Caco-2 (cell line): ENCODE results near the gene H1-8. TPM values are rescaled to one million over a fixed set of nuclear protein-coding genes. Genes with fewer than 3 reads are reported as not detected.

Source experiments
- BruUV-seq: library from RNA; stranded (reverse); fragments of 400-500 nt; replicated peaks from 2 replicates; lab custom pipeline; 2021; lab: Mats Ljungman, UMichigan
- CTCF ChIA-PET: fragments of 300-600 bp; sonication (Branson Sonifier 250); formaldehyde crosslinking; loops from one replicate; lab custom pipeline; 2022; ENCODE audit warnings: antibody characterized with exemption; lab: Charles Lee
- POLR2A ChIA-PET: fragments of 300-600 bp; sonication (Branson Sonifier 250); formaldehyde crosslinking; loops from one replicate; lab custom pipeline; 2022; ENCODE audit warnings: antibody characterized with exemption; lab: Charles Lee
- DNase-seq, 2 experiments: peaks; one replicate each; pipeline versions ENCODE4 v3.0.0 to v3.0.0-alpha.2; 2020 to 2022
- H3K27me3 ChIP-seq: replicated peaks from 2 replicates; pipeline ENCODE4 v1.6.0; 2011; ENCODE audit warnings: low read length; ENCODE audit not compliant: control insufficient read depth, insufficient read depth
- H3K36me3 ChIP-seq: 2 replicates; pipeline ENCODE4 v1.5.1; 2011; ENCODE audit warnings: low read length; ENCODE audit not compliant: control insufficient read depth, insufficient read depth
- H3K4me1 ChIP-seq: fragments of 250-450 bp; sonication (Bioruptor Pico); 2 replicates; pipeline ENCODE4 v1.5.1; 2020; ENCODE audit warnings: mild to moderate bottlenecking
- H3K4me3 ChIP-seq: 2 replicates; pipeline ENCODE4 v1.5.1; 2011; ENCODE audit warnings: low read depth, mild to moderate bottlenecking, control low read depth, low read length
- H3K9me3 ChIP-seq: fragments of 250-450 bp; sonication (Bioruptor Pico); 2 replicates; pipeline ENCODE4 v1.5.1; 2020; ENCODE audit warnings: mild to moderate bottlenecking, moderate library complexity
- H3K27ac Mint-ChIP-seq: one replicate; pipeline ENCODE4 v1.8.0; 2022; ENCODE audit warnings: mixed read lengths; ENCODE audit not compliant: unreplicated experiment
- H3K27me3 Mint-ChIP-seq: one replicate; pipeline ENCODE4 v1.8.0; 2022; ENCODE audit warnings: mixed read lengths; ENCODE audit not compliant: insufficient read depth, unreplicated experiment
- H3K36me3 Mint-ChIP-seq: one replicate; pipeline ENCODE4 v1.8.0; 2022; ENCODE audit warnings: mild to moderate bottlenecking, mixed read lengths; ENCODE audit not compliant: insufficient read depth, unreplicated experiment
- H3K4me1 Mint-ChIP-seq: one replicate; pipeline ENCODE4 v1.8.0; 2022; ENCODE audit warnings: low read depth, mixed read lengths; ENCODE audit not compliant: unreplicated experiment
- H3K4me3 Mint-ChIP-seq: one replicate; pipeline ENCODE4 v1.8.0; 2022; ENCODE audit warnings: mild to moderate bottlenecking, moderate library complexity, mixed read lengths; ENCODE audit not compliant: unreplicated experiment
- H3K9me3 Mint-ChIP-seq: one replicate; pipeline ENCODE4 v1.8.0; 2022; ENCODE audit warnings: mixed read lengths; ENCODE audit not compliant: unreplicated experiment
- CTCF ChIP-seq, 2 experiments: fragments of 200-600 bp in 1 of 2; IDR thresholded peaks; 1 replicate in 1 of 2; 2 replicates in 1 of 2; pipeline versions ENCODE4 v1.5.1 to v1.8.0; 2011 to 2022; ENCODE audit warnings: antibody characterized with exemption in 1 of 2, control low read depth in 1 of 2, inconsistent platforms in 1 of 2, low read depth in 1 of 2, low read length in 1 of 2, mild to moderate bottlenecking in 1 of 2, moderate library complexity in 1 of 2; ENCODE audit not compliant: insufficient read depth in 1 of 2, severe bottlenecking in 1 of 2, unreplicated experiment in 1 of 2
- intact Hi-C: fragments of 100-400 bp; cut with micrococcal nuclease; formaldehyde crosslinking; loops from one replicate; pipeline ENCODE4 v1.10.0; 2022; ENCODE audit not compliant: unreplicated experiment
- total RNA-seq: library from RNA; stranded (reverse); gene quantifications from 2 replicates; pipeline ENCODE4 v1.2.3, GENCODE V29; 2022

H1-8 gene
- total RNA-seq, 1 experiment from 2014 or later: not detected

DNA sequence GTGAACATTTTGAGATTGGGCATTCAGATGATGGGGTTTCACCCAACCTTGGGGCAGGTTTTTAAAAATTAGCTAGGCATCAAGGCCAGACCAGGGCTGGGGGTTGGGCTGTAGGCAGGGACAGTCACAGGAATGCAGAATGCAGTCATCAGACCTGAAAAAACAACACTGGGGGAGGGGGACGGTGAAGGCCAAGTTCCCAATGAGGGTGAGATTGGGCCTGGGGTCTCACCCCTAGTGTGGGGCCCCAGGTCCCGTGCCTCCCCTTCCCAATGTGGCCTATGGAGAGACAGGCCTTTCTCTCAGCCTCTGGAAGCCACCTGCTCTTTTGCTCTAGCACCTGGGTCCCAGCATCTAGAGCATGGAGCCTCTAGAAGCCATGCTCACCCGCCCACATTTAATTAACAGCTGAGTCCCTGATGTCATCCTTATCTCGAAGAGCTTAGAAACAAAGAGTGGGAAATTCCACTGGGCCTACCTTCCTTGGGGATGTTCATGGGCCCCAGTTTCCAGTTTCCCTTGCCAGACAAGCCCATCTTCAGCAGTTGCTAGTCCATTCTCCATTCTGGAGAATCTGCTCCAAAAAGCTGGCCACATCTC lies 8.4 kb upstream of the H1-8 start:
- POLR2A ChIA-PET: no interaction called here
- no peaks in the 10 kb centered on the region for H3K9me3 Mint-ChIP-seq
- peaks cover 11% of the 10 kb centered on the region for H3K4me1 Mint-ChIP-seq
- no peak overlapping the region for H3K4me3 Mint-ChIP-seq
- Histone ChIP-seq H3K4me1 (peaks cover 24% of the 10 kb centered on the region), H3K4me3 (no peak overlapping the region), H3K36me3 (no peaks in the 10 kb centered on the region), H3K27me3 (no peaks in the 10 kb centered on the region), H3K9me3 (no peaks in the 10 kb centered on the region)
- DNase-seq: peak in 1 of 2 experiments; percentile 19
- intact Hi-C loops: no loop called here
- no peaks in the 10 kb centered on the region for H3K27me3 Mint-ChIP-seq
- no TSS peak for BruUV-seq
- TF ChIP-seq CTCF (IDR thresholded peaks at IDR 0.05; ENCODE audit: insufficient read depth in 1 of 2, low read depth in 1 of 2, low read length in 1 of 2, severe bottlenecking in 1 of 2, unreplicated experiment in 1 of 2): no peak
- CTCF ChIA-PET: interaction anchor here (1.5 kb wide), 1 partner anchor 44 kb away, joined by 3 read pairs; no protein-coding TSS in a partner anchor
- peak overlapping the region; percentile 53 for H3K27ac Mint-ChIP-seq
- H3K36me3 Mint-ChIP-seq: no peaks in the 10 kb centered on the region

- no peaks in the 10 kb centered on the region for H3K9me3 ChIP-seq
- peaks cover 22% of the 10 kb centered on the region for H3K4me1 ChIP-seq
- Mint-ChIP-seq H3K36me3 (no peaks in the 10 kb centered on the region), H3K4me3 (no peak overlapping the region), H3K9me3 (no peaks in the 10 kb centered on the region), H3K27me3 (no peaks in the 10 kb centered on the region), H3K4me1 (peaks cover 11% of the 10 kb centered on the region), H3K27ac (no peak overlapping the region)
- H3K27me3 ChIP-seq: no peaks in the 10 kb centered on the region
- ChIA-PET CTCF (interaction anchor here (0.7 to 1.5 kb wide), 2 partner anchors 45 to 54 kb away, joined by 3 to 4 read pairs; no protein-coding TSS in a partner anchor), POLR2A (no interaction called here)
- no peak overlapping the region for H3K4me3 ChIP-seq
- no peaks in the 10 kb centered on the region for H3K36me3 ChIP-seq
- intact Hi-C loops: no loop called here
- DNase-seq: peak in 1 of 2 experiments; percentile 29
- no TSS peak for BruUV-seq
- TF ChIP-seq CTCF (IDR thresholded peaks at IDR 0.05; ENCODE audit: insufficient read depth in 1 of 2, low read depth in 1 of 2, low read length in 1 of 2, severe bottlenecking in 1 of 2, unreplicated experiment in 1 of 2): no peak
Observed at GRCh38 chr3:129535075-129535474, 7.9 kb upstream of the H1-8 start.

- H3K27ac Mint-ChIP-seq: no peak overlapping the region
- peaks cover 17% of the 10 kb centered on the region for H3K4me1 ChIP-seq
- BruUV-seq: no TSS peak
- H3K27me3 Mint-ChIP-seq: no peaks in the 10 kb centered on the region
- H3K4me3 ChIP-seq: no peak overlapping the region
- no peaks in the 10 kb centered on the region for H3K9me3 Mint-ChIP-seq
- no peaks in the 10 kb centered on the region for H3K36me3 ChIP-seq
- H3K4me3 Mint-ChIP-seq: no peak overlapping the region
- CTCF ChIA-PET: no interaction called here
- H3K9me3 ChIP-seq: no peaks in the 10 kb centered on the region
- H3K4me1 Mint-ChIP-seq: peaks cover 11% of the 10 kb centered on the region
- H3K36me3 Mint-ChIP-seq: no peaks in the 10 kb centered on the region
- POLR2A ChIA-PET: no interaction called here
- intact Hi-C loops: no loop called here
- no peak for TF ChIP-seq CTCF (IDR thresholded peaks at IDR 0.05; ENCODE audit: insufficient read depth in 1 of 2, low read depth in 1 of 2, low read length in 1 of 2, severe bottlenecking in 1 of 2, unreplicated experiment in 1 of 2)
- H3K27me3 ChIP-seq: no peaks in the 10 kb centered on the region
- DNase-seq: no peak
Observed at GRCh38 chr3:129536374-129536667, 6.7 kb upstream of the H1-8 start.
